Liver (tissue), 9 donors: ENCODE measurements around the gene TPPP. TPM values are rescaled to one million over a fixed set of nuclear protein-coding genes. Genes with fewer than 3 reads are reported as not detected.
"Not testable (repeated sequence)": the region's sequence is repeated elsewhere in the genome, so short reads cannot be mapped to it uniquely, and the experiment has no call there.

ENCODE experiments used
- DNase-seq: peaks from one replicate; pipeline ENCODE4 v3.0.0-alpha.2; 2017; ENCODE audit warnings: low spot score
- H3K27ac ChIP-seq, 2 donors: one replicate each; pipeline ENCODE4 v1.7.0; 2013; ENCODE audit warnings: inconsistent platforms in 2 of 2, low read length in 2 of 2, control low read depth in 1 of 2, low read depth in 1 of 2, mild to moderate bottlenecking in 1 of 2
- H3K27me3 ChIP-seq, 4 donors: one replicate each; pipeline versions ENCODE4 v1.6.1 to v1.7.0; 2013; ENCODE audit warnings: low read length in 3 of 4, inconsistent platforms in 1 of 4, mild to moderate bottlenecking in 1 of 4, moderate library complexity in 1 of 4; ENCODE audit not compliant: control insufficient read depth in 4 of 4, insufficient read depth in 4 of 4
- H3K36me3 ChIP-seq, 4 donors: one replicate each; pipeline versions ENCODE4 v1.6.1 to v1.7.0; 2013; ENCODE audit warnings: low read length in 3 of 4, mild to moderate bottlenecking in 3 of 4, low read depth in 1 of 4, moderate library complexity in 1 of 4; ENCODE audit not compliant: control insufficient read depth in 4 of 4, insufficient read depth in 3 of 4
- H3K4me1 ChIP-seq, 4 donors: one replicate each; pipeline versions ENCODE4 v1.6.1 to v1.7.0; 2013; ENCODE audit warnings: low read length in 3 of 4, mild to moderate bottlenecking in 3 of 4, moderate library complexity in 1 of 4; ENCODE audit not compliant: control insufficient read depth in 4 of 4, insufficient read depth in 4 of 4
- H3K4me3 ChIP-seq, 3 donors: one replicate each; pipeline versions ENCODE4 v1.6.1 to v1.7.0; 2013; ENCODE audit warnings: low read length in 3 of 3, control low read depth in 1 of 3, low read depth in 1 of 3, mild to moderate bottlenecking in 1 of 3
- H3K9ac ChIP-seq, 2 donors: one replicate each; pipeline ENCODE4 v1.7.0; 2013; ENCODE audit warnings: low read length in 2 of 2, mild to moderate bottlenecking in 2 of 2, moderate library complexity in 2 of 2, control low read depth in 1 of 2, low read depth in 1 of 2
- H3K9me3 ChIP-seq, 4 donors: one replicate each; pipeline versions ENCODE4 v1.6.1 to v1.7.0; 2013; ENCODE audit warnings: low read length in 3 of 4; ENCODE audit not compliant: control insufficient read depth in 4 of 4
- RAD21 ChIP-seq, 2 donors: IDR thresholded peaks; 2 replicates each; pipeline ENCODE4 v1.6.1; 2016; ENCODE audit warnings: antibody characterized with exemption in 2 of 2, mild to moderate bottlenecking in 2 of 2
- WGBS: extraction: QIAGEN DNeasy Blood & Tissue Kit; methylation state at CpG from one replicate; pipeline ENCODE4 v1.1.7; 2013; 5-methylcytosine and 5-hydroxymethylcytosine counted together
- polyA plus RNA-seq, 2 donors: library from polyadenylated mRNA; stranded (reverse) in 1 of 2; unstranded in 1 of 2; fragments of 200-250 nt in 1 of 2; fragments of >200 nt in 1 of 2; fragmentation: Nextera tagmentation in 1 of 2; extraction: Ambion mirVana in 1 of 2; gene quantifications; one replicate each; pipeline versions ENCODE4 v1.2.1 to v1.2.3, GENCODE V29; 2013 to 2015
- total RNA-seq, 2 donors: library from RNA; depleted of rRNA; stranded (reverse); fragments of >200 nt; gene quantifications; one replicate each; pipeline ENCODE4 v1.2.3, GENCODE V29; 2014
- donor health status: healthy.
- donor health status: healthy.
- donor health status: healthy.
- donor health status: healthy.
- donor health status: healthy.

TPPP gene
- total RNA-seq (1 to 10 TPM in 1 of 2 donors, under 1 TPM in 1; 0.61 to 2.1 TPM), polyA plus RNA-seq (under 1 TPM; 0.61 to 0.98 TPM)

- not testable (repeated sequence) for H3K36me3 ChIP-seq, H3K9ac ChIP-seq, H3K9me3 ChIP-seq, H3K27me3 ChIP-seq, H3K4me1 ChIP-seq, H3K27ac ChIP-seq
- peak within 1 kb of the TSS in 2 of 3 donors; percentile 49 to 61 for H3K4me3 ChIP-seq
- peak; percentile 84 for DNase-seq
- under 1% methylated on average over 100 of the region's 109 CpGs for WGBS
Measured at GRCh38 chr5:693271-694041, at the start of gene TPPP. TSS of gene TPPP (minus strand) at chr5:693352. CDS start at chr5:678060, 15,292 bp downstream.

DNA sequence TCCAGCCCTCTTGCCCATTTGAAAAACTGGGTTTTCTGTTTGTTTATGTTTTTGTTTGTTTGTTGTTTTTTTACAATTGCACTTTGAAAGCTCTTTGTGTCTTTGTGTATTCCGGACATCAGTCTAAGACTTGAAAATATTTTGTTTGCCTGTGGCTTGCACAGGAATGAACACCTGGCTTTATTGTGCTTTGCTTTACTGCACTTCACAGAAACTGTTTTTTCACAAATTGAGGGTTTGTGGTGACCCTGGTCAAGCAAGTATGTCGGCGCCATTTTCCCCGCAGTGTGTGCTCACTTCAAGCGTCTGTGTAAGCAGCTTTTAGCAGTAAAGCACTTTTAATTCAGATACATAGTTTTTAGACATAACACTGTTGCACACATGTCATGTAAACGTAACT lies 49.1 kb upstream of the TPPP start:
- not testable (repeated sequence) for H3K36me3 ChIP-seq, H3K27me3 ChIP-seq, H3K9me3 ChIP-seq, H3K4me1 ChIP-seq, H3K27ac ChIP-seq, DNase-seq, H3K9ac ChIP-seq, H3K4me3 ChIP-seq
- 93% methylated on average over 6 of the region's 6 CpGs for WGBS

GRCh38 chr5:734145-734544 lies 41.0 kb upstream of the TPPP start:
- not testable (repeated sequence) for DNase-seq, H3K4me3 ChIP-seq, H3K27ac ChIP-seq, H3K27me3 ChIP-seq, H3K9me3 ChIP-seq, H3K9ac ChIP-seq, H3K36me3 ChIP-seq, H3K4me1 ChIP-seq
- 0% methylated on average over 1 of the region's 1 CpG for WGBS

DNA sequence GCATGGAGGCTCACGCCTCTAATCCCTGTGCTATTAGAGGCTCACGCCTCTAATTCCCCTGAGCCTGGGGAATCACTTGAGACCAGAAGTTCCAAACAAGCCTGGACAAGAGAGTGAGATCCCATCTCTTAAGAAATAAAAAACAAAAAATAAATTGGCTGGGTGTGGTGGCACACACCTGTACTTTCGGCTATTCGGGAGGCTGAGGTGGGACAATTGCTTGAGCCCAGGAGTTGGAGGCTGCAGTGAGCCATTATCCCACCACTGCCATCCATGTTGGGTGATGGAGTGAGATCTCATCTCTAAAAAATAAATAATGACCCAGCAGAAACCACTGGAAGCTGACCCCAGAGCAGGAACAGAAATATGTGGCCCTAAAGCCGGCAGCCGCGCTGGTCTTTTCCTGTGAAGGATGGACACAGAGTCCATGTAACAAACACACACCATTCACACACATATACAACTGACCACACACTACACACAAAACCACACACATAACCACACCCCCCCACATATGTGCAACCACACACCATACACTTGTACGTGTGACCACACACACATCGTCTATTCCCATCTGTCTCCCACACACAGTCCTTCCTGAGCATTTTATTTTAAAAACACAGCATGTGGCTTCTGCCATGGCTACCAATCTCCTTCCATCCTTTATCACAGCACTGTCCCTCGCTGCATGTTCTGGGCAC lies 39.8 kb upstream of the TPPP start:
- not testable (repeated sequence) for H3K27ac ChIP-seq, DNase-seq, H3K4me1 ChIP-seq, H3K4me3 ChIP-seq, H3K27me3 ChIP-seq, H3K9ac ChIP-seq, H3K36me3 ChIP-seq, H3K9me3 ChIP-seq
- 93% methylated on average over 7 of the region's 10 CpGs for WGBS

- H3K27me3 ChIP-seq, H3K9ac ChIP-seq, DNase-seq, H3K9me3 ChIP-seq, H3K36me3 ChIP-seq, H3K27ac ChIP-seq, H3K4me3 ChIP-seq, H3K4me1 ChIP-seq: not testable (repeated sequence)
- 89% methylated on average over 5 of the region's 7 CpGs for WGBS
Measured at GRCh38 chr5:729225-729624, 36.1 kb upstream of the TPPP start.

DNA sequence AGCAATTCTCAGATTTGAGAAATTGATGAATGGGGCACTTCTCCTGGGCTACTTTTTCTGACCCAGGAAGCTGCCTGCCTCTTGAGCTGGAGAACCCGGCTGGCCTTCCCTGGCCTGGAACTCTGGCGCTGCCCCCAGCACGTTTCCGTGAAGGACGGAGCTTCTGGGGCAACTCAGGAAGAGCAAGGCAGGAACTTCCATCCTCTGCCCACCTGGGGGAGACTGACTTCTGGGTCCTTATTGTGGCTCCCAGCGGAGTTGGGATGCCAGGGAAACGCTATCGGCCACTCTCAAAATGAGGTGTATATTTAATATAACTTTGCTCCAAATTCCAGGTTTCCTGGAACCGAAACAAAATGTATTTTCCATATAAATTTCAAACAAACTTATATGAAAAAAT lies 33.9 kb upstream of the TPPP start:
- WGBS = 86% methylated on average over 4 of the region's 9 CpGs
- not testable (repeated sequence) for H3K9ac ChIP-seq

DNA sequence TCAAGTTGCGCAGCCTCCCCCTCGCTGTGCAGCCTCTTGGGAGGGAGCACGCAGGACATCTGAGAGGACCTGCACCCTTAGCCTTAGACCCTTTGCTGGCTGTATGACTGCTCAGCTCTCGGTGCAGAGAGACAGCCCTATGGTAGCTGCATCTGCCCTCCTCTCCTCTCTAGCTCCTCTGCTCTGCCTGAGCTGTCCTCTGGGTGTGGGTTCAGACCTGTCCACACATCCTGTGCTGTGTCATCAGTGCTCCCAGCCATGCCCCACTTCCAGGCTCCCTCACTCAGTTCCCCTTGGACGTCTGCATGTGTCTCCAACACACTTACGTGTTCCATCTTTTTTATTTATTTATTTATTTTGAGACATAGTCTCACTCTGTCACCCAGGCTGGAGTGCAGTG lies 30.7 kb upstream of the TPPP start:
- not testable (repeated sequence) for DNase-seq, H3K9ac ChIP-seq, H3K27ac ChIP-seq, H3K27me3 ChIP-seq, H3K36me3 ChIP-seq, H3K4me1 ChIP-seq, H3K4me3 ChIP-seq, H3K9me3 ChIP-seq
- 91% methylated on average over 3 of the region's 6 CpGs for WGBS

More for the DNA sequence above, 33.9 kb upstream of the TPPP start:
- DNase-seq, H3K4me1 ChIP-seq, H3K4me3 ChIP-seq, H3K9me3 ChIP-seq, H3K27me3 ChIP-seq, H3K27ac ChIP-seq, H3K36me3 ChIP-seq: not testable (repeated sequence)
- peak in 1 of 2 donors; percentile 13 for TF ChIP-seq RAD21 (IDR thresholded peaks at IDR 0.05)
